ENCODE results near the gene CMTM1. TPM values are rescaled to one million over a fixed set of nuclear protein-coding genes. Genes with fewer than 3 reads are reported as not detected.

The CMTM1 gene
- 1.2 and 1.5 TPM in 2 replicates for total RNA-seq

GRCh38 chr16:66566051-66566901 lies at the start of gene CMTM1:
Gene CMTM1 (plus strand): TSS chr16:66566439. CDS start chr16:66566514, 75 bp downstream.

GRCh38 chr16:66549284-66550131 lies 16.7 kb upstream of the CMTM1 start, which contains the start of gene TK2:
Gene TK2 (minus strand): TSS chr16:66550122. CDS start chr16:66550061, 61 bp downstream.

GRCh38 chr16:66552286-66553177 lies 13.7 kb upstream of the CMTM1 start, which contains the start of gene CKLF:
Gene CKLF (plus strand): TSS chr16:66552576. CDS start chr16:66552716, 140 bp downstream.

GRCh38 chr16:66578651-66579531 lies 12.7 kb downstream of the CMTM1 start, which contains the start of gene CMTM2:
Gene CMTM2 (plus strand): TSS chr16:66579463. CDS start chr16:66579608, 145 bp downstream.

GRCh38 chr16:66604376-66605176 lies 38.3 kb downstream of the CMTM1 start, which contains the start of gene CMTM3:
Gene CMTM3 (plus strand): TSS chr16:66604704. CDS start chr16:66604806, 102 bp downstream.

Other genes starting within 250 kb of the CMTM1 start
- 0.33 and 0.50 TPM in 2 replicates for gene CDH5, start 199.7 kb upstream of the CMTM1 start, total RNA-seq
- 0.11 and 0.12 TPM in 2 replicates for gene BEAN1, start 139.1 kb upstream of the CMTM1 start, total RNA-seq
- 30.5 and 59.0 TPM in 2 replicates for gene TK2, start 16.3 kb upstream of the CMTM1 start, total RNA-seq
- gene CKLF, start 13.9 kb upstream of the CMTM1 start, total RNA-seq, result 61.1 and 62.4 TPM in 2 replicates
- gene CMTM2, start 13.0 kb downstream of the CMTM1 start, total RNA-seq, result not detected in 2 replicates
- gene CMTM3, start 38.3 kb downstream of the CMTM1 start, total RNA-seq, result 8.5 and 13.9 TPM in 2 replicates
- 19.6 and 20.6 TPM in 2 replicates for gene CMTM4, start 130.3 kb downstream of the CMTM1 start, total RNA-seq
- 131 and 156 TPM in 2 replicates for gene DYNC1LI2, start 185.2 kb downstream of the CMTM1 start, total RNA-seq
- gene TERB1, start 235.1 kb downstream of the CMTM1 start, total RNA-seq, result 0.11 TPM in 1 of 2 replicates, not detected in the other

Measured in uterine smooth muscle cell (primary cell).